GM23338 (cell line): ENCODE data around the gene SURF4. TPM values are rescaled to one million over a fixed set of nuclear protein-coding genes. Genes with fewer than 3 reads are reported as not detected.

Source experiments
- ATAC-seq: fragments of 200-7000 bp; cut with Tn5 transposase; 3 replicates; pipeline ENCODE4 v1.9.1; 2020
- DNase-seq: peaks from one replicate; pipeline ENCODE4 v3.0.0-alpha.2; 2015; ENCODE audit warnings: low spot score
- H2AFZ ChIP-seq: fragments of 200-600 bp; sonication (generic); 2 replicates; pipeline ENCODE4 v1.8.0; 2016; ENCODE audit warnings: antibody characterized with exemption, mild to moderate bottlenecking, moderate library complexity
- H3F3A ChIP-seq: fragments of 200-600 bp; sonication (generic); replicated peaks from 2 replicates; pipeline ENCODE4 v1.8.0; 2017; ENCODE audit warnings: antibody characterized with exemption, mixed run types, low read depth
- H3K27ac ChIP-seq: fragments of 200-600 bp; sonication (generic); 2 replicates; pipeline ENCODE4 v1.6.1; 2016; ENCODE audit warnings: low read depth
- H3K27me3 ChIP-seq: fragments of 200-600 bp; sonication (generic); 2 replicates; pipeline ENCODE4 v1.8.0; 2016; ENCODE audit warnings: mild to moderate bottlenecking, mixed run types, moderate library complexity; ENCODE audit not compliant: insufficient read depth
- H3K36me3 ChIP-seq: fragments of 200-600 bp; sonication (generic); 2 replicates; pipeline ENCODE4 v1.8.0; 2016; ENCODE audit warnings: mild to moderate bottlenecking; ENCODE audit not compliant: insufficient read depth
- H3K4me1 ChIP-seq: fragments of 200-600 bp; sonication (generic); 2 replicates; pipeline ENCODE4 v1.8.0; 2016; ENCODE audit warnings: mild to moderate bottlenecking, moderate library complexity; ENCODE audit not compliant: insufficient read depth
- H3K4me2 ChIP-seq: fragments of 200-600 bp; sonication (generic); 2 replicates; pipeline ENCODE4 v1.7.1; 2017; ENCODE audit warnings: mixed run types
- H3K4me3 ChIP-seq: fragments of 200-600 bp; sonication (generic); 2 replicates; pipeline ENCODE4 v1.6.1; 2016; ENCODE audit warnings: mixed run types
- H3K79me2 ChIP-seq: fragments of 200-600 bp; sonication (generic); replicated peaks from 2 replicates; pipeline ENCODE4 v1.8.0; 2017; ENCODE audit warnings: mild to moderate bottlenecking; ENCODE audit not compliant: insufficient read depth
- H3K9me2 ChIP-seq: fragments of 200-600 bp; sonication (generic); 2 replicates; pipeline ENCODE4 v1.8.0; 2017; ENCODE audit not compliant: insufficient read depth
- H4K20me1 ChIP-seq: fragments of 200-600 bp; sonication (generic); replicated peaks from 2 replicates; pipeline ENCODE4 v1.8.0; 2017; ENCODE audit warnings: mild to moderate bottlenecking; ENCODE audit not compliant: insufficient read depth
- H3K27ac Mint-ChIP-seq: 2 replicates; pipeline ENCODE4 v1.8.0; 2020; ENCODE audit warnings: inconsistent platforms, mild to moderate bottlenecking, moderate library complexity, mixed read lengths
- H3K27me3 Mint-ChIP-seq: 3 replicates; pipeline ENCODE4 v1.8.0; 2022; ENCODE audit warnings: low read depth, mild to moderate bottlenecking, moderate library complexity, mixed read lengths, inconsistent platforms; ENCODE audit not compliant: insufficient read depth, poor library complexity
- H3K36me3 Mint-ChIP-seq: 3 replicates; pipeline ENCODE4 v1.8.0; 2021; ENCODE audit warnings: low read depth, mild to moderate bottlenecking, inconsistent platforms, moderate library complexity, mixed read lengths
- H3K4me1 Mint-ChIP-seq: 3 replicates; pipeline ENCODE4 v1.8.0; 2020; ENCODE audit warnings: mild to moderate bottlenecking, inconsistent platforms, mixed read lengths
- H3K4me3 Mint-ChIP-seq: 3 replicates; pipeline ENCODE4 v1.8.0; 2021; ENCODE audit warnings: moderate library complexity, mild to moderate bottlenecking, inconsistent platforms, mixed read lengths
- H3K9me3 Mint-ChIP-seq: 3 replicates; pipeline ENCODE4 v1.8.0; 2020; ENCODE audit warnings: moderate library complexity, mild to moderate bottlenecking, inconsistent platforms, mixed read lengths
- CREB1 ChIP-seq: fragments of 250-450 bp; sonication (Bioruptor Pico); IDR thresholded peaks from 2 replicates; pipeline ENCODE4 v1.5.0; 2020; ENCODE audit warnings: low read depth, mild to moderate bottlenecking, moderate library complexity
- ETS1 ChIP-seq: IDR thresholded peaks from 2 replicates; pipeline ENCODE4 v1.6.1; 2016; ENCODE audit warnings: antibody characterized with exemption
- NANOG ChIP-seq: IDR thresholded peaks from 2 replicates; pipeline ENCODE4 v1.6.1; 2016; ENCODE audit warnings: antibody characterized with exemption, borderline replicate concordance
- POLR2AphosphoS5 ChIP-seq: IDR thresholded peaks from 2 replicates; pipeline ENCODE4 v1.6.1; 2016; ENCODE audit warnings: antibody characterized with exemption, low read depth
- ZNF114 ChIP-seq: fragments of 250-450 bp; sonication (Bioruptor Pico); IDR thresholded peaks from 2 replicates; pipeline ENCODE4 v1.5.0; 2020; ENCODE audit warnings: mild to moderate bottlenecking, moderate library complexity
- ZNF331 ChIP-seq: fragments of 250-450 bp; sonication (Bioruptor Pico); IDR thresholded peaks from 2 replicates; pipeline ENCODE4 v1.5.0; 2020; ENCODE audit warnings: low read depth, mild to moderate bottlenecking, moderate library complexity
- ZNF462 ChIP-seq: fragments of 250-450 bp; sonication (Bioruptor Pico); IDR thresholded peaks from 2 replicates; pipeline ENCODE4 v1.5.0; 2020; ENCODE audit warnings: mild to moderate bottlenecking, moderate library complexity
- polyA plus RNA-seq: library from polyadenylated mRNA; unstranded; fragments of >200 nt; fragmentation: Nextera tagmentation; extraction: Ambion mirVana; gene quantifications from 2 replicates; pipeline ENCODE4 v1.2.1, GENCODE V29; 2016
- total RNA-seq: library from RNA; depleted of rRNA; stranded (reverse); fragments of >200 nt; shearing (Covaris generic); gene quantifications from 2 replicates; pipeline ENCODE4 v1.2.3, GENCODE V29; 2014
- TF ChIP-seq, protein P1 (sequence below), 2 experiments: fragments of 200-600 bp in 1 of 2; sonication (generic) in 1 of 2; conservative IDR thresholded peaks; 2 replicates each; pipeline versions ENCODE4 v1.5.1 to v1.6.1; 2016 to 2017; ENCODE audit warnings: antibody characterized with exemption in 2 of 2, low read depth in 2 of 2, mild to moderate bottlenecking in 2 of 2, moderate library complexity in 1 of 2
- TF ChIP-seq, protein P2 (sequence below): IDR thresholded peaks from one replicate; pipeline ENCODE4 v1.6.1; 2018; ENCODE audit warnings: antibody characterized with exemption; ENCODE audit not compliant: unreplicated experiment

SURF4 gene
- total and polyA plus RNA-seq, 2 experiments from 2014 or later, result 66.3 to 242 TPM

DNA sequence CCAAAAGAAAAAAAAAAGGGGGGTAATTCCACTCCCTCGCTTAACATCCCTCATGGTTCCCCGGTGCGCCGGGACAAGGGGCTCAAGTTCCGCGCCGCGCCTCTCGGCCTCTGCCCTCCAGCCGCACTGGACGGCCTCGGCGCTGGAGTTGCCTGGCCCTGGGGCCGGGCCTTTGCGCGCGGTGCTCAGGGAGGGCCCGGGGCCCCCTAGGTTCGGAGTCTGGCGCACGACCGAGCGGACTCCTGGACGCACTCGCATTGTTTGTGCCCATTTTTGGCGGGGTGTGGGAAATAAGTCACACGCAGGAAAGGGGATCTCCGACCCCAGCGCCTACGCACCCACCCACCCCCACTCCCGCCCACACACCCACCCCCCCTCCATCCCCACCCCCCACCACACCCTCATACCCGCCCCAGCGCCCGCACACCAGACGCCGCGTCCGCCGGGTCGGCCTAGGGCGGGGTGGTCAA is 28.3 kb downstream of the SURF4 start:
- H3K4me1 ChIP-seq, result peaks cover 20% of the 10 kb centered on the region
- H3K4me2 ChIP-seq, result peak overlapping the region; percentile 97
- H3K27me3 Mint-ChIP-seq, result peaks cover 25% of the 10 kb centered on the region
- peaks cover 50% of the 10 kb centered on the region for H4K20me1 ChIP-seq
- peaks cover 43% of the 10 kb centered on the region for H3K79me2 ChIP-seq
- H3K27me3 ChIP-seq, result no peaks in the 10 kb centered on the region
- peaks cover 53% of the 10 kb centered on the region for H3F3A ChIP-seq
- H3K27ac Mint-ChIP-seq, result peak overlapping the region; percentile 100
- H3K9me3 Mint-ChIP-seq, result no peaks in the 10 kb centered on the region; the same call in 1 of the 3 replicates
- H3K4me3 Mint-ChIP-seq, result peak overlapping the region; percentile 94
- H3K36me3 Mint-ChIP-seq, result peaks cover 89% of the 10 kb centered on the region
- peak overlapping the region; percentile 98 for H3K4me3 ChIP-seq
- ATAC-seq, result peak; percentile 54
- DNase-seq, result peak; percentile 62
- TF ChIP-seq ZNF114 (CRISPR knock-in tag) (no peak), ZNF462 (CRISPR knock-in tag) (no peak), ETS1 (no peak), CREB1 (no peak), ZNF331 (CRISPR knock-in tag) (no peak), NANOG (no peak), POLR2AphosphoS5 (no peak)
- TF ChIP-seq, protein P1, sequence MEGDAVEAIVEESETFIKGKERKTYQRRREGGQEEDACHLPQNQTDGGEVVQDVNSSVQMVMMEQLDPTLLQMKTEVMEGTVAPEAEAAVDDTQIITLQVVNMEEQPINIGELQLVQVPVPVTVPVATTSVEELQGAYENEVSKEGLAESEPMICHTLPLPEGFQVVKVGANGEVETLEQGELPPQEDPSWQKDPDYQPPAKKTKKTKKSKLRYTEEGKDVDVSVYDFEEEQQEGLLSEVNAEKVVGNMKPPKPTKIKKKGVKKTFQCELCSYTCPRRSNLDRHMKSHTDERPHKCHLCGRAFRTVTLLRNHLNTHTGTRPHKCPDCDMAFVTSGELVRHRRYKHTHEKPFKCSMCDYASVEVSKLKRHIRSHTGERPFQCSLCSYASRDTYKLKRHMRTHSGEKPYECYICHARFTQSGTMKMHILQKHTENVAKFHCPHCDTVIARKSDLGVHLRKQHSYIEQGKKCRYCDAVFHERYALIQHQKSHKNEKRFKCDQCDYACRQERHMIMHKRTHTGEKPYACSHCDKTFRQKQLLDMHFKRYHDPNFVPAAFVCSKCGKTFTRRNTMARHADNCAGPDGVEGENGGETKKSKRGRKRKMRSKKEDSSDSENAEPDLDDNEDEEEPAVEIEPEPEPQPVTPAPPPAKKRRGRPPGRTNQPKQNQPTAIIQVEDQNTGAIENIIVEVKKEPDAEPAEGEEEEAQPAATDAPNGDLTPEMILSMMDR (conservative IDR thresholded peaks at IDR 0.05; ENCODE audit: low read depth in 2 of 2), result no peak
- TF ChIP-seq, protein P2, sequence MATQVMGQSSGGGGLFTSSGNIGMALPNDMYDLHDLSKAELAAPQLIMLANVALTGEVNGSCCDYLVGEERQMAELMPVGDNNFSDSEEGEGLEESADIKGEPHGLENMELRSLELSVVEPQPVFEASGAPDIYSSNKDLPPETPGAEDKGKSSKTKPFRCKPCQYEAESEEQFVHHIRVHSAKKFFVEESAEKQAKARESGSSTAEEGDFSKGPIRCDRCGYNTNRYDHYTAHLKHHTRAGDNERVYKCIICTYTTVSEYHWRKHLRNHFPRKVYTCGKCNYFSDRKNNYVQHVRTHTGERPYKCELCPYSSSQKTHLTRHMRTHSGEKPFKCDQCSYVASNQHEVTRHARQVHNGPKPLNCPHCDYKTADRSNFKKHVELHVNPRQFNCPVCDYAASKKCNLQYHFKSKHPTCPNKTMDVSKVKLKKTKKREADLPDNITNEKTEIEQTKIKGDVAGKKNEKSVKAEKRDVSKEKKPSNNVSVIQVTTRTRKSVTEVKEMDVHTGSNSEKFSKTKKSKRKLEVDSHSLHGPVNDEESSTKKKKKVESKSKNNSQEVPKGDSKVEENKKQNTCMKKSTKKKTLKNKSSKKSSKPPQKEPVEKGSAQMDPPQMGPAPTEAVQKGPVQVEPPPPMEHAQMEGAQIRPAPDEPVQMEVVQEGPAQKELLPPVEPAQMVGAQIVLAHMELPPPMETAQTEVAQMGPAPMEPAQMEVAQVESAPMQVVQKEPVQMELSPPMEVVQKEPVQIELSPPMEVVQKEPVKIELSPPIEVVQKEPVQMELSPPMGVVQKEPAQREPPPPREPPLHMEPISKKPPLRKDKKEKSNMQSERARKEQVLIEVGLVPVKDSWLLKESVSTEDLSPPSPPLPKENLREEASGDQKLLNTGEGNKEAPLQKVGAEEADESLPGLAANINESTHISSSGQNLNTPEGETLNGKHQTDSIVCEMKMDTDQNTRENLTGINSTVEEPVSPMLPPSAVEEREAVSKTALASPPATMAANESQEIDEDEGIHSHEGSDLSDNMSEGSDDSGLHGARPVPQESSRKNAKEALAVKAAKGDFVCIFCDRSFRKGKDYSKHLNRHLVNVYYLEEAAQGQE, result no peak
- H3K9me2 ChIP-seq, result no peaks in the 10 kb centered on the region
- H3K36me3 ChIP-seq, result peaks cover 46% of the 10 kb centered on the region
- H3K27ac ChIP-seq, result no peak overlapping the region
- H3K4me1 Mint-ChIP-seq, result peaks cover 23% of the 10 kb centered on the region
- H2AFZ ChIP-seq, result no peak overlapping the region
